Measurements from ENCODE around the gene HEATR1. TPM values are rescaled to one million over a fixed set of nuclear protein-coding genes. Genes with fewer than 3 reads are reported as not detected.

HEATR1 gene
- total RNA-seq, 2 experiments from 2014 or later = 34.4 to 69.0 TPM

DNA sequence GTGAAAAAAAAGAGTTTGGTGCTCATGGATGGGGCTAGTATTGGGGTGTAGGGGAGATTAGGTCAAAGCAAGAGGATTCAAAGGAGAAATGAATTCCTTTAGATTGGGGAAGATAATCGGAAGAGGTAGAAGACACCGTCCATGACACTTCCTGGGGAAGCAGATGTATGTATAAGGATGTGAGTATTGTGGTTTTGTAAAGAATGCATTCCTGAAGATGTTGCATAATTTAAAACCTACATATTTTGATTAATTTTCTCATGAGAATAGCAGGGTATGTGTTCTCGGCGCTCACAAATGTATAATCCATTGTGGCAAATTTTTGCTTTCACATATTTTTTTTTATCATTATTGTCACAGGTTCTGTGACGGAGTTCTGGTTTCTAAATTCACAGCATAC, 86.0 kb downstream of the HEATR1 start:
- CTCF ChIA-PET (ENCODE audit: unreplicated experiment) = no interaction called here
- no peak overlapping the region for H3K4me2 ChIP-seq (ENCODE audit: low read length)
- H3K4me3 ChIP-seq (ENCODE audit: low read depth, low read length, poor library complexity, severe bottlenecking) = no peak overlapping the region
- no peaks in the 10 kb centered on the region for H3K9me2 ChIP-seq (ENCODE audit: insufficient read depth, low read length)
- no peak overlapping the region for H2AFZ ChIP-seq (ENCODE audit: low read length)
- no peaks in the 10 kb centered on the region for H3K9me3 ChIP-seq (ENCODE audit: low read length)
- H3K27ac ChIP-seq (ENCODE audit: low read depth, low read length, poor library complexity, severe bottlenecking) = no peak overlapping the region
- 0 out of 2 replicates have a peak, but pooled peaks cover under 1% of the 10 kb centered on the region for H4K20me1 ChIP-seq (ENCODE audit: insufficient read depth, low read length)
- intact Hi-C loops (cut with micrococcal nuclease; ENCODE audit: unreplicated experiment) = no loop called here
- no peaks in the 10 kb centered on the region for H3K36me3 ChIP-seq (ENCODE audit: insufficient read depth, low read length)
- POLR2A ChIA-PET = interaction anchor here (0.7 kb wide), 1 partner anchor 20 kb away, joined by 4 read pairs; no protein-coding TSS in a partner anchor
- no peaks in the 10 kb centered on the region for H3K4me1 ChIP-seq (ENCODE audit: insufficient read depth, low read length, poor library complexity, severe bottlenecking)
- TF ChIP-seq, protein P1, sequence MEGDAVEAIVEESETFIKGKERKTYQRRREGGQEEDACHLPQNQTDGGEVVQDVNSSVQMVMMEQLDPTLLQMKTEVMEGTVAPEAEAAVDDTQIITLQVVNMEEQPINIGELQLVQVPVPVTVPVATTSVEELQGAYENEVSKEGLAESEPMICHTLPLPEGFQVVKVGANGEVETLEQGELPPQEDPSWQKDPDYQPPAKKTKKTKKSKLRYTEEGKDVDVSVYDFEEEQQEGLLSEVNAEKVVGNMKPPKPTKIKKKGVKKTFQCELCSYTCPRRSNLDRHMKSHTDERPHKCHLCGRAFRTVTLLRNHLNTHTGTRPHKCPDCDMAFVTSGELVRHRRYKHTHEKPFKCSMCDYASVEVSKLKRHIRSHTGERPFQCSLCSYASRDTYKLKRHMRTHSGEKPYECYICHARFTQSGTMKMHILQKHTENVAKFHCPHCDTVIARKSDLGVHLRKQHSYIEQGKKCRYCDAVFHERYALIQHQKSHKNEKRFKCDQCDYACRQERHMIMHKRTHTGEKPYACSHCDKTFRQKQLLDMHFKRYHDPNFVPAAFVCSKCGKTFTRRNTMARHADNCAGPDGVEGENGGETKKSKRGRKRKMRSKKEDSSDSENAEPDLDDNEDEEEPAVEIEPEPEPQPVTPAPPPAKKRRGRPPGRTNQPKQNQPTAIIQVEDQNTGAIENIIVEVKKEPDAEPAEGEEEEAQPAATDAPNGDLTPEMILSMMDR (conservative IDR thresholded peaks at IDR 0.05; ENCODE audit: low read length) = no peak
- TF ChIP-seq EZH2phosphoT487 (IDR thresholded peaks at IDR 0.05; ENCODE audit: borderline replicate concordance, low read depth, low read length) = no peak
- no TSS peak for BruUV-seq (replicated peaks)
- DNase-seq (ENCODE audit: low spot score) = no peak
- no peaks in the 10 kb centered on the region for H3K79me2 ChIP-seq (ENCODE audit: insufficient read depth, low read depth, low read length)

DNA sequence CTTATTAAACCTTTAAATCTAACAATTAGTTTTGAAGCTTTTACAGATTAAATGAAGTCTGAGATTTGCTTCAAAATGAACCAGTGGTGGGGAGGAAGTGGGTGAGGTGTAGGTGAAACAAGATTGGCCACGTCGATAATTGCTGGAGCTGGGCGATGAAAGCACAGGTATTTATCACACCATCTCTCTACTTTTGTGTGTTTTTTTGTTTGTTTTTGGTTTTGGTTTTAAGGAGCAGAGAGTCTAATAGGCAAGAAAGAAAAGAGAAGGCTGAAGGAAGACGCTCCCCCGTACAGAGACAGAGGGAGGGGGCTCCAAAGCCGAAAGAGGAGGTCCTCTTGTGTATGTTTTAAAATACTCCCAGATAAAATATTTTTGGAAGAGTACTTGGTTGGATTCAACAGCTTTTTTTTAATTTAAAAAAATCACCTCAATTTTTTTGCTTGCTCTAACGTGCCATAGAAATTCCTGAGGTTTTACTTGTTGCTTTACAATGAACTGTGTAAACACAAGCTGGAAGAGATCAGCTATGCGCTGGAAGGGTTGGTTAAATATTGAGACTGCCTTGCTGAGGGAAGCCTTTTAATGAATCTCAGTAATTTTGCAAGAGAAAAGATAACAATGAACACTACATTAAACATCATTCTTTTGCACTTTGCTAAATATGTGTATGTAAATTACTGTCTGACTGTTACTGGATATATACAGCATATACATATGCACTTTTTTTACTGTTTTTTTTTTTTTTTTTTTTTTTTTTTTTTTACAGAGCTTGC, 87.2 kb downstream of the HEATR1 start:
- BruUV-seq (replicated peaks) = no TSS peak
- no peaks in the 10 kb centered on the region for H3K79me2 ChIP-seq (ENCODE audit: insufficient read depth, low read depth, low read length)
- no peak overlapping the region for H2AFZ ChIP-seq (ENCODE audit: low read length)
- intact Hi-C loops (cut with micrococcal nuclease; ENCODE audit: unreplicated experiment) = no loop called here
- ChIA-PET CTCF (ENCODE audit: unreplicated experiment) (no interaction called here), POLR2A (interaction anchor here (0.5 kb wide), 1 partner anchor 412 kb away, joined by 6 read pairs; no protein-coding TSS in a partner anchor)
- H3K36me3 ChIP-seq (ENCODE audit: insufficient read depth, low read length) = no peaks in the 10 kb centered on the region
- TF ChIP-seq EZH2phosphoT487 (IDR thresholded peaks at IDR 0.05; ENCODE audit: borderline replicate concordance, low read depth, low read length) = no peak
- no peaks in the 10 kb centered on the region for H3K9me3 ChIP-seq (ENCODE audit: low read length)
- H3K4me2 ChIP-seq (ENCODE audit: low read length) = no peak overlapping the region
- H4K20me1 ChIP-seq (ENCODE audit: insufficient read depth, low read length) = 0 out of 2 replicates have a peak, but pooled peaks cover 3% of the 10 kb centered on the region
- H3K4me1 ChIP-seq (ENCODE audit: insufficient read depth, low read length, poor library complexity, severe bottlenecking) = no peaks in the 10 kb centered on the region
- no peaks in the 10 kb centered on the region for H3K9me2 ChIP-seq (ENCODE audit: insufficient read depth, low read length)
- DNase-seq (ENCODE audit: low spot score) = no peak
- H3K4me3 ChIP-seq (ENCODE audit: low read depth, low read length, poor library complexity, severe bottlenecking) = no peak overlapping the region
- H3K27ac ChIP-seq (ENCODE audit: low read depth, low read length, poor library complexity, severe bottlenecking) = no peak overlapping the region

DNA sequence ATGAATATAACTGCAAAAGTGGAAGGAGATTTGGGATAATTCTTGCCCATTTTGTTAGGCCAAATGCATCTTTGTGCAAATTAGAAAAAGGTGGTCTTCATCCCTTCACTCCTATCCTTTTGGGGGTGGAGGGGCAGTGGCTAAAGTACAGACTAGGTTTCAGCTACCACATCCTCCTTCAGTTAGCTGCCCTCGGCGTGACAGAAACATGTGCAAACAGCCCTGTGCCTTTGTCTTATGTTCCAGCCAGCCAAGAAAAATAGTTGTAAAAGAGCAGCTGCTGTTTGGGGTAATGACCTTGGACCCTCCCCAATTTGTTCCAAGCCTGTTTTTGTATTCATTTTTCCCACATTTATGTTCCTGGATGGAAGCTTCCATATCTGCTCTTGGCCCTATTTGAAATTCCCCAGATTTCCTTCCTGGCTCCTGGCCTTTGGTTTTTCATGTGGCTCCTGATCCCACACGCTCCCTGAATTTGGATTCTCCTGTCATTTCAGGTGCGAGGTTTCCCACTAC, 88.8 kb downstream of the HEATR1 start:
- intact Hi-C loops (cut with micrococcal nuclease; ENCODE audit: unreplicated experiment) = no loop called here
- ChIA-PET CTCF (ENCODE audit: unreplicated experiment) (no interaction called here), POLR2A (interaction anchor here (0.6 to 1.6 kb wide), 3 partner anchors 11 to 286 kb away, joined by 3 to 5 read pairs (median 3); no protein-coding TSS in a partner anchor)
- H3K4me3 ChIP-seq (ENCODE audit: low read depth, low read length, poor library complexity, severe bottlenecking) = no peak overlapping the region
- no peak overlapping the region; the same call in 1 of the 2 replicates for H2AFZ ChIP-seq (ENCODE audit: low read length)
- H3K27ac ChIP-seq (ENCODE audit: low read depth, low read length, poor library complexity, severe bottlenecking) = no peak overlapping the region
- no peak for DNase-seq (ENCODE audit: low spot score)
- H3K4me1 ChIP-seq (ENCODE audit: insufficient read depth, low read length, poor library complexity, severe bottlenecking) = no peaks in the 10 kb centered on the region
- H3K9me2 ChIP-seq (ENCODE audit: insufficient read depth, low read length) = no peaks in the 10 kb centered on the region
- TF ChIP-seq, protein P1 (conservative IDR thresholded peaks at IDR 0.05; ENCODE audit: low read length) = no peak
- TF ChIP-seq EZH2phosphoT487 (IDR thresholded peaks at IDR 0.05; ENCODE audit: borderline replicate concordance, low read depth, low read length) = no peak
- no peaks in the 10 kb centered on the region for H3K79me2 ChIP-seq (ENCODE audit: insufficient read depth, low read depth, low read length)
- no peak overlapping the region for H3K4me2 ChIP-seq (ENCODE audit: low read length)
- H4K20me1 ChIP-seq (ENCODE audit: insufficient read depth, low read length) = 0 out of 2 replicates have a peak, but pooled peaks cover 3% of the 10 kb centered on the region
- no peaks in the 10 kb centered on the region for H3K9me3 ChIP-seq (ENCODE audit: low read length)
- H3K36me3 ChIP-seq (ENCODE audit: insufficient read depth, low read length) = no peaks in the 10 kb centered on the region
- BruUV-seq (replicated peaks) = no TSS peak
